ENCODE measurements around the gene DNAH1. TPM values are rescaled to one million over a fixed set of nuclear protein-coding genes. Genes with fewer than 3 reads are reported as not detected.

The DNAH1 gene
- total RNA-seq, 2 donors from 2014 or later = 12.8 to 14.1 TPM

DNA sequence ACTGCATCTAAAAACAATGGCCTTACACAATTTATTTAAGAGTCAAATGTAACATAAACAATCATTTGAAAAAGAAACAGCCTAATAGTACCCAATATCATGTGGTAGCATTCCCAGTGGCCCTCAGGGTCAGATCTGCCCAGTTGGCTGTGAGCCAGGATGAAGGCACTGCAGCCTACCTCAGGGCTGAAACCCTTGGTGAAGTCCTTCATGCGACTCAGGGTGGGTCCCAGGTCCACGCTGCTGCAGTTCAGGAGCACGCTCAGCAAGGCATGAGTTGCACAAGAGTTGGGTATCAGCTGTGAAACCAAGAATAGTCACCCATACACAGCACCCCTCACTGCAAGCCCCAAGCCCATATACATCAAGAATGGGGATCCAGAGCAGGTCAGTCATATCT is 91.7 kb downstream of the DNAH1 start:
- DNase-seq (no peak), ATAC-seq (no peak)
- intact Hi-C loops (cut with DNase I, micrococcal nuclease) = no loop called here

DNA sequence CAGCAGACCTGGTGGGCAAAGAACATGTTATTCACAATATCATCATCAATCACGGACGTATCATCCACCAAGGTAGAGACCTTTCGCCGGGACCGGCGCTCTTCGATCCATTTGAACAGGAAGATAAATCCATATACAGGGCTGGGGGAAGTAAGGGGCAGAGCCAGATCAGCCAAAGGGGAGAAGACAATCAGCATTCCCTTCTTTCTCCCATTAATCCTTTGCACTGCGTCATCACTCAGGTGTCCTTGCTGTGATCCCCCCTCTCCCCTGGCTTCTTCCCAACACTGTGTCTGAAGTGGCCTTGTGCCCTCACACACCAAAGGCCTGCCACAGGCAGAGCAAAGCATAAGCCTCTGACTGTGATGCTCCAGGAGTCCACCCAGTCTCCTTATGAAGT is 92.3 kb downstream of the DNAH1 start:
- intact Hi-C loops (cut with DNase I, micrococcal nuclease) = no loop called here
- DNase-seq (no peak), ATAC-seq (no peak)

DNA sequence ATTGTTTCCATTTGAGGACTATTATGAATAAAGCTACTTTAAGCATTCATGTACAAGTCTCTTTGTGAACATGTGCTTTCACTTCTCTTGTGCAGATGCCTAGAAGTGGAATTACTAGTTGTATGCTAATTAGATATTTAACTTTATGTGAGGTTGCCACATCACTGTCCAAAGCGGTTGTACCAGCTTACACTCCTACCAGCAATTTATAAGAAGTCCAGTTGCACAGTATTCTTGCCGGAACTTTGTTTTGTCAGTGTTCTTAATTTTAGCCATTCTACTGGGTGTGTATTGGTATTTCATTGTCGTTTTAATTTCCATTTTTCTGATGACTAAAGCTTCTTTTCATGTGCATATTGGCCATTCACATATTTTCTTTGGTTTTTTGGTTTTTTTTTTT is 99.7 kb downstream of the DNAH1 start:
- ATAC-seq (no peak), DNase-seq (no peak)
- intact Hi-C loops (cut with DNase I, micrococcal nuclease) = no loop called here

DNA sequence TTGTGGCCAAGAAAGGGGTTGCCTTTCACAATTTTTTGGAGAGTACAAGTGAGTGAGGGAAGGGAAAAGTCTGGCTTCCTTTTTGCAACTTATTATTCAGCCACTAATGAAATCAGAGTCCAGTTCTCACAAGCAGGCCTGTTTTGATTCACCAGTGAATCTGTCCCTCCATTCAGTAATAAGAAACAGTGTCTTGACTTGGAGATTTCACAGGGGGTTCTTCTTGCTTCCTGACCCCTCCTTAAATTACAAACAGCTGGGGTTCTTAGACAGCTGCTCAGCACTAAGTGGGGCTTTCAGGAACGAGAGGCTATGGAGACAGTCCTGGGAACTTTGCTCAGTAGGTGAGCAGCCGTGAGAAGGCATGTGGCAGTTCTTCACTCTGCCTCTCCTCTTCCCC is 104.3 kb downstream of the DNAH1 start:
- intact Hi-C loops (cut with DNase I, micrococcal nuclease) = no loop called here
- ATAC-seq (no peak), DNase-seq (no peak)

DNA sequence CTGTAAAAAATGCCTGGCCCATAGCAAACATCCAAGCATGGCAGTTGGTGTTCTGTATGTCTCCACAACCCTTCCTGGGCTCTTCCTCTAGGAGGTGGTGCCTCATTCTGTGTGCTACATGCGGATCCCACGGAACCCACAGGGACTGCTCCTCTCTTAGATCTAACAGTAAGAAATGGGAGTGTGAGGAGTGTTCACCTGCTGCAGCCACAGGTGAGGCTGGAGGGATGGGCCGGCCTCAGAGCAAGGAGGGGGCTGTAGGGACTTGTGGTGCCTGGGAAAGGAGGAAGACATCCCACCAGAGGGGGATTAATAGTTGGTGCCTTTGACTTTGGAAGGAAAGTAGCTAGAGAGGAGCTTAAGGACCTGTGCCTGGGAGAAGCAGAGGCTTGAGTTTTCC is 106.5 kb downstream of the DNAH1 start:
- DNase-seq = no peak
- intact Hi-C loops (cut with DNase I, micrococcal nuclease) = no loop called here

DNA sequence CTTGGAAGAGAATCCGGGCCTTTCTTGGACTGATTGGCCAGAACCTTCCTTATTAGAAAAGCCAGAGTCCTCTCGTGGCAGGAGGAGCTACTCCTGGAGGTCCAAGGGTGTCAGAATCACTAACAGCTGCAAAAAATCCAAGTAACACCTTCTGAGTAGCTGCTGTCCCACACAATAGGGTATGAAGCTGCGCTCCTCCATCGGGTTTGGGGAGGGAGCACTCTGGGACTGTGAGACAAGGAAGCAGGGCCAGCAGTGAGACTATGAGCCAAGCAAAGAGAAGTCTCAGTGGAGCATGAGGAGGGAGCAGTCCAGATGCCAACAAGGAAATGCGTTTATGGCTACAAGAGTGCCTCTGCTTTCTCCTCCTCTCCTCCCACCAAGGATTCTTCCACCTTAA is 107.1 kb downstream of the DNAH1 start:
- intact Hi-C loops (cut with DNase I, micrococcal nuclease) = no loop called here
- ATAC-seq (peak; percentile 48), DNase-seq (no peak)

More for the DNA sequence above, 106.5 kb downstream of the DNAH1 start:
- no peak for ATAC-seq

DNA sequence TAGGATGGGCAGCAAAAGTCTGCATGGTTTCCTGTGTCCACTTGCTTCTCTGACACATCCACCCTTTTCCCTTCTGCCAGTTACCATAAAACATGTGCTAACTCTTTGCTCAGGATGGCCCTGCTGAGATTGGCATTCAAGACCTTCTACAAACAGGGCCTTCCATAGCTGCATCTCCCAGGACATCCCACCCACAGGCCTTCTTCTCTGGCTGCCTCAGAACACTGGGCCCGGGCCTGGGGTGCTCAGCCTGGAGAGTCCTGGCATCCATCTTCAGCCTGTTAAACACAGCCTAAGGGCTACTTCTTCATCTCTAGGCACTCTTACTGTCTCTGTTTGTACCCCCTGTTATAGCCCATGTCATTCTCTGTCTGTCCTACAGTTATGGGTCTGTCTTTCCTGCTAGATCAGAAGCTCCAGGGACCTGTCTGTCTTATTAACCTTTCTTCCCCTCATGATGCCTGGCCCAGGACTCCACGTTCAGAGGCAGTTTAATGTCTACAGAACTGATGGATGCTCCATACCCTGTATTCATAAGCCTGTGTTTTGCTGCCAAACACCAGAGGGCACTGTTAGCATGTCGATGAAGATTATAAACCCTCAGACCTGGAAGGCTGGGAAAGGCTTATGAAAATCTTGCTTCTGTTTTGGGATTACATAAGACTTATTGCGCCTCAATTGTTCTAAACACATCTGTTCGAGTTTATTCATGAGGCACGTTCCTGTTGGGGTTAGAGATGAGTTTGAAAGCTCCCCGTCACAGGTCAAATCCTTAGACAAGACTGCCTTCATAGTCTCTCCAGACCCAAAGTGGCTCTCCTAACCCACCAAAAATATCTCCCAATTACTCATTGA is 112.3 kb downstream of the DNAH1 start:
- DNase-seq (peak; percentile 46 to 62), ATAC-seq (peak; percentile 86)
- intact Hi-C loops (cut with DNase I, micrococcal nuclease) = no loop called here

DNA sequence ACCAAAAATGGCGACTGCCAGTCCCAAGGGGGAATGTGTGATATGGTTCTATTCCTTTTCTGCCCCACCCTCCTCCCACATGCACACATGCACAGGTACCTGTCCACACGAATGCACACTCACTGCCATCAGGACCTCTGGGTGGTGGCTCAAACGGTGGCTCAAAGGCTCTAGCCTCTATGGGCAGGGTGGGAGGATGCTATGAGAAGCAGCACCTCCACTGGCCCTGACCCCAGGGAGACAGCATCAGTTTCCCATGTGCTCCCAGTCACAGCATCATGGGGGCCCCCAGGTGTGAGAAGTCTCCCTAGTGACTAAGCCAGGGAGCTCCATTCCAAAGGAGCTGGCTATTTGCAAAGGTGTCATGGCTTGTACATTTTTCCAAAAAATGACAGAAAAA is 112.9 kb downstream of the DNAH1 start:
- DNase-seq (peak in 1 of 2 donors; percentile 20), ATAC-seq (no peak)
- intact Hi-C loops (cut with DNase I, micrococcal nuclease) = no loop called here

DNA sequence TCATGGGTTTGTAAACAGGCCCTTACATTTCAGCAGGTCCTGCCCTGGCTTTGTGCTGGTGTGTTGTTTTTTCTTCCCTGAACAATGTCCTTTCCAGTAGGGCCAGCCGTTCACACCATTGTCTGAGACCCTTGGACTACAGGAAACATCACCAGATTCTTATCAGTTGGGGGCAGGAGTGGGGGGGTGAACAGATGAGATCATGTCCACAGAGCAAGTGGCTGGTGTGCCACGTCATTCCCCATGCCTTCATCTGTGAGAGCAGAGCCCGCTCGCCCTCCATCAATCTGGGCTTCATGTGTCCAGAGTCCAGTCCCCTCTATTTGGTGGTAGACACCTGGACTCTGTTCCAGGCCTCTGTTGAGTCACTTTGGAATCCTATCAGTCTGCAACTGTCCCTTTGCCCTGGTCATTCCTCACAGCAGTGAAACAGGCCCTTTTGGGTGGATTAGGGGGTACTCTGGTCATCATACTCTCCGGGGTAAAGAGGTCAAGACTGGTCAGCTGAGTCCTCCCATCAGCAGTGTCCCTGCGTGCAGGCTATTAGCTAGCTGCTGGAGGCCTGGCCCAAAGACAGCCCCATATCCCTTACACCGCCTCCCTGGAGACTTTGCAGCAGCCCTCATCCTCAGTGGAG is 113.8 kb downstream of the DNAH1 start:
- no peak for ATAC-seq
- peak in 1 of 2 donors; percentile 11 for DNase-seq
- intact Hi-C loops (cut with DNase I, micrococcal nuclease) = no loop called here

DNA sequence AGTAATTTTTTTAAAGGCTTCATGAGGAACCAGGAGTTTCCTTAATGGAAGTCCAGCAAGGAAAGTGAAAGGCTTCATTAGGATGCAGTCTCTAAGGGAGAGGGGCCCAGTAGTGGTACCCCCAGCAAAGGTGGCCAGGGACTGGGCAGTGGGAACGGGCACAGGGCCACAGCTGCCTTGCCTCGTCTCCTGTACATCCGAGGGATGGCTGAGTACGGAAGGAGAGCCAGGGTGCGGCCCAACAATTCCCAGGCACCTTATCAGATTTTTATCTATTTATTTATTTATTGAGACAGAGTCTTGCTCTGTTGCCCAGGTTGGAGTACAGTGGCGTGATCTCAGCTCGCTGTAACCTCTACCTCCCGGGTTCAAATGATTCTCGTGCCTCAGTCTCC is 114.3 kb downstream of the DNAH1 start:
- ATAC-seq = no peak
- intact Hi-C loops (cut with DNase I, micrococcal nuclease) = no loop called here
- peak in 1 of 2 donors; percentile 1 for DNase-seq

DNA sequence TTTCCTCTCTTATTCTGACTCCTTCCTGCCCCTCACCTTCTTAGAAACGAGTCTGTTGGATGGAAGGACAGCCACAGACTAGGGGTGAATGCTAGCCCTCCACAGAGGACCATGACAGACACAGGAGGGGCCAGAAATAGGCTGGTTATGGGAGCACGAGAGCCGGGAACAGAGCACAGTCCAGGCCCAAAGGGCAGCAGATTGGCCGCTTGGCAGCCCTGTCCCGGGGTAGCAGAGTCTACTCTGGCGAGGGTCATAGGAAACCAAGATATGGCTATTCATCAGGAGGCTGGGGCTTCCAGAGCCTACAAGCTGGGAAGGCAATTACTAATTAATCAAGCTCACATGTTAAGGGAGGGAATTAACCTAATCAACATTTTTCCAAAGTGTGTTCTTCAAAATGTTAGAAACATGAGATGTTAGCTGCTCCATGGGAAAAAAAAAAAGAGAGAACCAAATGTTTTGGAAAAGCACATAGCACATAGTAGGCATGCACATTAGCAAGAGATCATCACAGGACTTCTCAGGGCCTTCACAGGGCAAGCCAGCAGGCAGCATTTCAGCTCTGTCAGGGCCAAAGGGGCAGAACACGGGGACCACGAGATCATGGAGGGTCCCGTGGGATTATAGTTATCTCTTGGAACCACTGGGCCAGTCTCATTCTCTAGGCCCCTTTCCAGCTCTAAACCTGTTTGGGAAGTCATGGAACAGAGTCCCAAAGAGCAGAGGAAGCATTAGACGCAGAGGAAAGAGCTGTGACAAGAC is 115.5 kb downstream of the DNAH1 start:
- DNase-seq (no peak), ATAC-seq (no peak)
- intact Hi-C loops (cut with DNase I, micrococcal nuclease) = no loop called here

DNA sequence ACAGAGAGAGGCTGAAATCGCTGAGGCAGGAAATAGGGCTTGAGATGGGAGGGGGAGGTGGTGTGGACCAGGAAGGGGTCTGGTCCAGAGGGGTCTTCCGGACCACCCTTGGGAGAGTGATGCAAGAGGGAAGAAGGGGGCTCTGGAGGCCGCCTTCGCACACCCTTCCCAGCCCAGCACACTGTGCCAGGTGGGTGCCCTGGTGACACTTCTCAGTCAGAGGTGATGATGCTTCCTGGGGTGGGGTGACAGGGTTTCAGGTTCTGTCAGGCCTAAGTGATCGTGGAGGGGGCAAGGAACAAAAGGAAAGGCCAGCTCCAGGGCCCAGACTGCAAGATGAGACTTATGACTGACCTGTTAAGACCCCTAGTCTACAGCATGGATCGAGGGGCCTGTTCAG is 116.1 kb downstream of the DNAH1 start:
- ATAC-seq = no peak
- DNase-seq = peak in 1 of 2 donors; percentile 1
- intact Hi-C loops (cut with DNase I, micrococcal nuclease) = no loop called here

DNA sequence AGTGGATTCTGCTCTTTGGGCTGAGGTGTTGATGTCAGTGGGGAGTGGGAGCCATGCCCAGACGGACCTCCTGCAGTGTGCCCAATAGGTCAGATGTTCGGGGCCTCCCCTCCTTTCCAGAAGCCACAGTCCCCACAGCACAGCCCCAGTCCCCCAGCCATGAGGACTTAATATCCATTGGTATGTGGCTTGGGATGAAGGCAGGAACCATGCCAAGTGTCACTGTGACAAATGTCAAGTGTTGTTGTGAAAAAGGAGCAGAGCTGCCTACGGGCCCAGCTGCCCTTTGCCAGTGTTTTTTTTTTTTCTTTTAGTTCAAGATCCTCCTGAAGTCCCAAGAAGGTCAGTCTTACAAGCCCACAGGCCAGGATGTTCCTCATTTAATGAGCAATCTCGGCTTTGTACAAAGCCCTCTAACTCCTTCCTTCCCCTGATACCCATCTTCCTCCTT is 116.6 kb downstream of the DNAH1 start:
- no peak for ATAC-seq
- intact Hi-C loops (cut with DNase I, micrococcal nuclease) = no loop called here
- DNase-seq = peak in 1 of 2 donors; percentile 17

DNA sequence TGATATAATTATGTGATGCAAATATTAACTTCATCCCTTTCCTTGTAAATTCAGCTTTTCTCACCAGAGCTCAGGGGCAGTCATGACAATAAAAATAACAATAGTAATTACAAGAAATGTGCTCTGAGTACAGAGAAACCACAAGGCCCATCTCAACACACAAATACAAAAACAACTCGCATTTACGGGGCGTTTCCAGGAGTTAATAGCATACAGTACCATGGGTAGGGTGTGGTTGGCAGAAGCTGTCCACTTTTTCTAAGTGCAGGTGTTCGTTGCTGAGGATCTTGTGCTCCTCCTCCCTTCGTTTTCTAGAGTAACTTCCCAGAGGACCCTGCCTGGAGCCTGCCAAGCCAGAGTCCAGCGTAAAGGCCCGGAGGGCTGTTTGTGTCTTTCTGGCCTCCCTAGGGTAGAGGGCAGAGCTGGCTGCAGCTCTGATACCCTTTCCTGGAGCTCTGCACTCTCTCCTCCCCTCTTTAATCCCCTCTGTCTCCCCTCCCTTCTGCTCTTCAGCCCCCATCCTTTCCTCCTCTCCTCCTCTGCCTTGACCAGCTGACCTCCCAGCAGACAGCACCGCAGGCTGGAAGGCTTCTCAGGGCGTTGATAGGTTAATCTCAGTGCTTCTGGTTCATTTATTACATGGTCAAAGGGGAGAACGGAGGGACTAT is 117.3 kb downstream of the DNAH1 start:
- intact Hi-C loops (cut with DNase I, micrococcal nuclease) = no loop called here
- peak; percentile 50 for ATAC-seq
- DNase-seq = no peak

DNA sequence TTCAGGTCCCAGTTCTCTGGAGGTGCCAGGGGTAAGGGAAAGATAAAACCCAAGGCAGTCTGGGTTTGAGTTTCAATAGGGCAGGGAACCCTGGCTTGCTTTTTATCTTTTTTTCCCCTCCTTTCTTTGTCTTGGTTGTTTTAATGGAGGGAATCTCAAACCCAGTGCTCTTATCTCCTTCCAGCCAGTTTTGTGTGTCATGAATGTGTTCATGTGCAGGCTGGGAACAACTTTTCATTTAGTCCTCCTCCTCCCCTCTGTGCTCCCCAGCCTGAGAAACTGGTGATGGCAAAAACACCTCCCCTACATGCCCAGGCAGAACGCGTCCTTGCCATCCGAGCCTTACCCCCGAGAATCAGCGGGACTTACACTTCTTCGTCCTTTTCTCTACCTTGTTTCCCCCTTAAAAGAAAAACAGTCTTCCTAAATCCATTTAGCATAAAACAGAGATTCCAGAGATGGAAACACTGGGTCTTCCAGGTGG is 117.9 kb downstream of the DNAH1 start:
- intact Hi-C loops (cut with DNase I, micrococcal nuclease) = no loop called here
- no peak for ATAC-seq
- no peak for DNase-seq

DNA sequence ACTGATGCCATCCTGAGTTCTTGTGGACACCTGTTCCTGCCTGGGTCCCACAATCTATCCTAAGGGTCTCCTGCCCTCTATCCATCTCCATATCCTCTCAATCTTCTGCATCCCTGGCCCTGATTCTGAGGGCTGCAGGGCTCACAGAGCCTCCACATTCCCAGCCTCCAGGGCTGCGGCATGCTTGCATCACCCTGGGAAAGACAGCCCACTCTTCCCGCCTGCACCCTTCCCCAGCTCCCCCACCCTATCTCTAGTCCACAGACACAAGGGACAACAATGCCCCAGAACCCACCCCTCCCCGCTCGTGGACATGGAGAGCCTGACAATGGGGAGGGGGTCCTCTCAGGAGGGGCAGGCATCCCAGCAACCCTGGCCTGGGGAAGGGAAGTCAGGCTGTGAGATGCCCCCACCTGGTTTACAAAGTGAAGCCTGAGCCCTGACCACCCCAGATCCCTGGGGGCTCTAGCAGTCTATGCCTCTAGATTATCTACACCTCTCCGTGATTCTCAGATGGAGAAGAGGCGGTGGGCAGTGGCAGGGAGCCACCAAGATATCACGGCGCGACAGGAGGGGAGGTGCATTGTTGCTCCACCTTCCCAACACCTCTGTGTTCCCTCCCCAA is 118.5 kb downstream of the DNAH1 start:
- intact Hi-C loops (cut with DNase I, micrococcal nuclease) = no loop called here
- no peak for DNase-seq
- no peak for ATAC-seq

DNA sequence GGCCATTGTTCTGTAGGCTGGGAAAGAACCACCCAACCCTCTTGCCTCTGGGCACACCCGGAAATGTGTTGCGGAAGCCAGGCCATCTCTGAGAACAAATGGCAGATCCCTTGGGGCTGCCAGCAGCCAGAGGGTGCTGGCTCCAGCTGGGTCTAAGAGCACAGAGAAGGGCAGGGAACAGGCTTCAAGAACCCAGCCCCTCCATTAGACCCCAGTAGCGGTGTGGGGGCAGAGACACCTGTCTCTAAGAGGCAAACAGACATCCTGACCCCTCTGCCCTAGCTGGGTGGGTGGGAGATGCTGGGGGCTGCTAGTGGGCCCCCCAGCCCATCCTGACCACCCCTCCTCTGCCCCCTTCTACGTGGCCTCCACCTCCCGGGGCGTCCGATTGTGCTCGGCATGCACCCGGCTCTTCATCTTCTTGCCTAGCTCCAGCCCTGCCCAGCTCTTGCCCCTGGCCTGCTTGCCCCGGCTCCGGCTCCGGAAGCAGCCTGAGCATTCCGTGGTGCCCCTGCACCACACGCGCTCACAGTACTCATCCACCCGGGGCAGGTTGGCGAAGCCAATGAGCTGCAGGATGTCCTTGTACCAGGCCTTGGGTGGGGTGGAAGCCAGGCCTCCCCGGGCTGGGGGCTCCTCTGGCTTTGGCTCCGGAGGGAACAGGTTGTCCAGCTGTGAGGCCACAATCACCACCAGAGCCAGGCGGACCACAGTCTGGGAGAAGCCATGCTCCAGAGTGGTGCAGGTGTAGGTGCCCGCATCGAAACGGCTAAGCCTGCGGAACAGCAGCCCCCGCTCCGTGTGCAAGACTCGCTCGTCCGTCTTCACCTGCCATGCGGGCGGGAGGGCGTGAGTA is 119.4 kb downstream of the DNAH1 start:
- intact Hi-C loops (cut with DNase I, micrococcal nuclease) = no loop called here
- DNase-seq (no peak), ATAC-seq (no peak)
